ENCODE data around the gene ERV3-1.
A peak's percentile ranks its signal among the peaks of the same experiment; 100 is the strongest.
"Not testable (repeated sequence)": the region's sequence is repeated elsewhere in the genome, so short reads cannot be mapped to it uniquely, and the experiment has no call there.

The ERV3-1 gene, protein sequence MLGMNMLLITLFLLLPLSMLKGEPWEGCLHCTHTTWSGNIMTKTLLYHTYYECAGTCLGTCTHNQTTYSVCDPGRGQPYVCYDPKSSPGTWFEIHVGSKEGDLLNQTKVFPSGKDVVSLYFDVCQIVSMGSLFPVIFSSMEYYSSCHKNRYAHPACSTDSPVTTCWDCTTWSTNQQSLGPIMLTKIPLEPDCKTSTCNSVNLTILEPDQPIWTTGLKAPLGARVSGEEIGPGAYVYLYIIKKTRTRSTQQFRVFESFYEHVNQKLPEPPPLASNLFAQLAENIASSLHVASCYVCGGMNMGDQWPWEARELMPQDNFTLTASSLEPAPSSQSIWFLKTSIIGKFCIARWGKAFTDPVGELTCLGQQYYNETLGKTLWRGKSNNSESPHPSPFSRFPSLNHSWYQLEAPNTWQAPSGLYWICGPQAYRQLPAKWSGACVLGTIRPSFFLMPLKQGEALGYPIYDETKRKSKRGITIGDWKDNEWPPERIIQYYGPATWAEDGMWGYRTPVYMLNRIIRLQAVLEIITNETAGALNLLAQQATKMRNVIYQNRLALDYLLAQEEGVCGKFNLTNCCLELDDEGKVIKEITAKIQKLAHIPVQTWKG

DNA sequence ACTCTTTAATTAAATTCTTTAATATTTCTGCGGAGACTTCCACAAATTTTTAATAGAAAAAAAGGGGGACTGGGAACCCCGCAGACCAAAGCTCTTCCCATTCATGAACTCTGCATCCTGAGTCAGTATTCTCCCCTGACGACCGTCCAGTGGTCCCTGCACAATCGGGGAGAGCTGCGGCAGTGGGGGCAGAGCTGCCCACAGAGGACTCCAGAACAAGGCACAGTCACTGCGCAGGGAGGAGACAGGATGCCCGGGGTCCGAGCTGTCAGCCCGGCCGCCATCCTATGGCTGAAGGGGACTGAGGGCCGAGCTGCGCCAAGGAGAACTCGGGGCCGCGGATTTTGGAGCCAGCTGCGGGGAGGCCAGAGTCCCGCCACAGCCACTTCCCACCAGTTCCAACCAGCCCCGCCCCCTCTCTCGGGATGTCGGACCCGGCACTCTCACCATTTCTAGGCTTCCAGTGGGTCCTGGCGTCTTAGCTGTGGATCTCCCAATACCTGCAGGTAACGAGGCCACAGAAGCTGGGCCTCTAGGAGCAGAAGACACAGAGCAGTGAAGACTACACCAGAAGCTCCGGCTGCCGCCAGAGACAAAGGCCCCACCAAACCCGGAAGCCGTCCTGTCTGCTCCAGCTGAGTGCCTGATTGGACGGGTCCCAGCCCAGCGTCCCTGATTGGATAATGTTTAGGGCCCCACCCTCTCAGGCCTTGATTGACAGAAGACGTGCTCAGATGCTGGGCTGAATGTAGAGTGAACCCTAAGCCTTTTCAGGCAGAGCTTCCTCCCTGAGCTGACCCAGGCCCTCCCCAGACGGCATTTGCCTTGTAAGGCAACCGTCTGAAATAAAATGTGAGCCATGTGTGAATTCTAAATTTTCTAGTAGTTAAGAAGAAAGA is at the start of gene ERV3-1:
TSS of gene ERV3-1 (minus strand) at position 594 of the 899 bp plus-strand sequence. CDS start 13,661 bp downstream, outside the sequence.
- DNase-seq: peak; percentile 92

- DNase-seq: not testable (repeated sequence)
Measured at GRCh38 chr7:65055786-65056185, 49.3 kb upstream of the ERV3-1 start.

DNA sequence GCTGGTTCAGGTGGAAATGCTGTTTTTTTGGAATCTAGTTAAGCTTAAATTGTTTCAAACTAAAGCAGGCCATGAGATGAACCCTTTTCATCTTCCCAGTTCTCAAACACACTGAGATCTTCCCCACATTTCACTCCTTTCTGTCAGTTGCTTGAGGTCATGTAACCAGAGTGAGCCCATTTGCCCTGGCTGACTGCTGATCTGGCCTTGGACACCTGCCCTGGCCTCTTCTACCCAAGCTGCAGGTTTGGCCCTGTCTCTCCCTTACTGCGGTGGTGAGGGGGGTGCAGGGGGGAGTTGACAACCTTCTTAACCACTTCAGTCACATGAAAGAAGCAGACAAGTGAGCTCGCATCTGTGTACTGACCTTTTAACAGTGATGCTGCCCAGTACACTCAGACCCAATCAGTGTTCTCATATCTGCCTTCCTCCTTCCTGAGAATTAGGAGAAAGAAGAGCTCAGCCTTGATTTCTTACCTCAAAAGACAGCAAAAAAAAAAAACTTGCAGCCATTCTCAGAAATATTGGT is 48.0 kb upstream of the ERV3-1 start:
- not testable (repeated sequence) for DNase-seq

- not testable (repeated sequence) for DNase-seq
Measured at GRCh38 chr7:65051654-65052053, 45.2 kb upstream of the ERV3-1 start.

GRCh38 chr7:65051139-65051538 is 44.7 kb upstream of the ERV3-1 start:
- DNase-seq: not testable (repeated sequence)

DNA sequence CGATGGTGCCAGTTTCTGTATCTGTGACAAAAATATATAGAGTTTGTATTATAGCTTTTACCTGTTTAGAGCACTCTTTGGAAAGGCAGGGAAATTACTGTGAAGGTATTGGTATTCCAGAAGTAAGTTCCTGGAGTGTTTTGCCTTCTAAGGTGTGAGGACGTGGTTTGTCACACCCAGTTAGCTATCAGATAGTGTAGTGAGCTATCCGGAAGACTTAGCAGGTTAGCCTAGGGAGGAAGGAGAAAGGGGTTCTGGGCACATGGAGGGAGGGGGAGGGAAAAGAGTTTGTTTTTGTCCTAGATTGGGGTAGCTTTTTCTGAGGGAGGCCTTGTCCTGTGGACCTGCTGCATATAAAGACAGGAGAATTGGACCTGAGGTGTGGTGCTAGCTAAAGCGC is 39.8 kb upstream of the ERV3-1 start:
- not testable (repeated sequence) for DNase-seq

DNA sequence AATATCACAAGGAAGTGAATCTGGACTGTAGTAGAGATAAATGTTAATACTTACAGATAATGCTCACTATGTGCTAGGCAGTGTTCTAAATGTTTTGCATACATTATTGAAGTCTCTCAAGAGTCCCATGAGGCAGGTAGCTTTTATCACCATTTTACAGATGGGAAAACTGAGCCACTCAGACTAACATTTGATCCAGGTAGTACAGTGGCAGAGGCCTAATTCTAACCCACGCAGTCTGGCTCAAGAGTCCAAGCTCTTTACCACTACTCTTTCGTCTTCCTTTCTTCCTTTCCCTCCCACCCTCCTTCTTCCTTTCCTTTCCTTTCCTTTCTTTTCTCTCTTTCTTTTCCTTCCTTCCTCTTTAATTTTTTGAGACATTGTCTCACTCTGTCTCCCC is 39.1 kb upstream of the ERV3-1 start:
- DNase-seq: not testable (repeated sequence)

GRCh38 chr7:65038767-65039166 is 32.3 kb upstream of the ERV3-1 start:
- peak; percentile 20 for DNase-seq

GRCh38 chr7:65037740-65038688 is 31.5 kb upstream of the ERV3-1 start:
- DNase-seq: peak; percentile 92

- DNase-seq: not testable (repeated sequence)
Measured at GRCh38 chr7:65036526-65036925, 30.0 kb upstream of the ERV3-1 start.

DNA sequence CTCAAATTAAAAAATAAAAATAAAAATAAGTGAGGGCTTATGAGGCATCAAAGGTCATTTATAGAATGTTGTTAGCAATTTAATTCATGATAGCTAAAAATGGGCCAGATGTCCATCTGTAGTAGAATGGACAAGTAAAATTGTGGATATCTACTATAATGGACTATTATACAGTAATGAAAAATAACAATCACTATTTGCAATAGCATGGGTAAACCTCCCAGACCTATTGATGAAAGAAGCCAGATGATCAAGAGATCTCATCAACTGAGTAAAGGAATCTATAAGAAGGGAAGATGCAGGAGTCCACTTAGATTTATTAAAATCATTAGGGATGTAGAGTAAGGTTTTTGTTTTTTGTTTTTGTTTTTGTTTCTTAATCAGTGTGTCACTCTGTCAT is 29.0 kb upstream of the ERV3-1 start:
- DNase-seq: not testable (repeated sequence)

DNA sequence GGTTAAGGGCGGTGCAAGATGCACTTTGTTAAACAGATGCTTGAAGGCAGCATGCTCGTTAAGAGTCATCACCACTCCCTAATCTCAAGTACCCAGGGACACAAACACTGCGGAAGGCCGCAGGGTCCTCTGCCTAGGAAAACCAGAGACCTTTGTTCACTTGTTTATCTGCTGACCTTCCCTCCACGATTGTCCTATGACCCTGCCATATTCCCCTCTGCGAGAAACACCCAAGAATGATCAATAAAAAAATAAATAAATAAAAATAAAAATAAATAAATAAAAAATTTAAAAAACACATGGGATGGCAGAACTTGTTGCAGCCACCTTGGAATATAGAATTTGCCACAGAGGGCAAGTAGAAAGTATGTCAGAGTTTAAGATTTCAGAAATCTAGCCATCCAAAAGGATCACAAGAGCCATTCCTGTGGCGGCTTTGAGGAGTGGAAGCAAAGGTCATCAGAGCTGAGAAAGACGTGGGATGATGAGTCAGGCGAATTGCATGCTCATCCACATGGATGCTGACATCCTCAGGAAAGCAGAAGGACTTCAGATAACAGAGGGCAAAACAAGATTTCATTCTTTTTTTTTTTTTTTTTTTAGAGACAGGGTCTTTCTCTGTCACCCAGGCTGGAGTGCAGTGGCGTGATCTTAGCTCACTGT is 27.8 kb upstream of the ERV3-1 start:
- not testable (repeated sequence) for DNase-seq

- not testable (repeated sequence) for DNase-seq
Measured at GRCh38 chr7:65033391-65033790, 26.9 kb upstream of the ERV3-1 start.

GRCh38 chr7:65025023-65025422 is 18.5 kb upstream of the ERV3-1 start:
- DNase-seq: not testable (repeated sequence)

DNA sequence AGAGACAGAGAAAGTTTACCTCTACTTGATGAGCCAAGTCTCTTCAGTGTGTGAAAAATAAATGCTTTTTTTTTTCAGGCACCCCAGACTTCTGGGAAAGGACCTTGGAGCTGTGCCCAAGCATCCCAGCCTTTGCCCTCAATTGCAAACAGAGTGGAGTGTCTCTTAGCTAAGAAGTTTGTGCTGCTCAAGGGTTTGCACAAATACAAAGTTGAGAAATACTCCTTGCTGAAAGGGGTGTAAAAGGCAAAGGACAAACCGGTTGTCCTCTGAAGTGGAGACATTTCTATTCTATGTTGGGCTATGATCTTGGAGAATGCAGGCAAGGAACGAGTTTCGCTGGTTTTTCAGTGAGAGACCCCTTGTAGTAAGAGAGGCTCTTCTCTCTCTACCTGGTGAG is 14.5 kb upstream of the ERV3-1 start:
- DNase-seq: not testable (repeated sequence)

GRCh38 chr7:65009881-65010280 is 3.4 kb upstream of the ERV3-1 start:
- DNase-seq: not testable (repeated sequence)

- DNase-seq: not testable (repeated sequence)
Measured at GRCh38 chr7:65009394-65009793, 2.9 kb upstream of the ERV3-1 start.

DNA sequence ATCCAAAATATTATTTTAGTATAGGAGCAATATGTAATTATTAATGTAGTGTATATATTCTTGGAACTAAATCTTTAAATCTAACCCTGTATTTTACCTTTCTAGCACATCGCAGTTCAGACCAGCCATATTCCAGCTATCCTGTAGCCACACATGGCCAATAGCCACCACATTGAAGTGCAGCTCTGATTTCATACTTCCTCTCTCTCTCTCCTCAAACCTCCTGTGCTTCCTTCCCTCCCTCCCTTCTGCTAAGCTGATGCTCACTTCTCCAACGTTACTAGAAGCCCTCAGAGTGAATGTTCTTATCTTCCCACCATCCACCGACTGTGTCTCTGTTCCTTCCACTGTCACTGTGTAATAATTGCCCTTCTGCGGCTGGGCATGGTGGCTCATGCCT is 549 bp upstream of the ERV3-1 start:
- DNase-seq: not testable (repeated sequence)

DNA sequence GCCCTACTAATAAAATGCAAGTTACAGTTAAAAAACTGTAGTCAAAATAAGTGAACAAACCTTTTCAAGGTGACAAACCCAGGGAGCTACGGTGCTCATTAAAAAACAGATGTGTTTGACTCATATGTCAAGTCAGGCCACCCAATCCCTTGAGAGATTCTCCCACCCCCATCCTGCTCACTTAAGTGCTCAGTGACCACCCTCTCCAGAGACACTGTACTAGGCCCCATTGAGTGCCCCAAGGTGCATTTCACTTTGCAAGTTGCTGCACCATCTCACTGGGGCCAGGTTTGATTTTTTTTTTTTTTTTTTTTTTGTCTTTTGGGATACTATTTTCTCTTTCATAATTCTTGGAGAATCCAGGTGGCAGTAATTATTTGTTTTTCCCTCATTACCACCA is 1.9 kb downstream of the ERV3-1 start:
- DNase-seq: no peak

DNA sequence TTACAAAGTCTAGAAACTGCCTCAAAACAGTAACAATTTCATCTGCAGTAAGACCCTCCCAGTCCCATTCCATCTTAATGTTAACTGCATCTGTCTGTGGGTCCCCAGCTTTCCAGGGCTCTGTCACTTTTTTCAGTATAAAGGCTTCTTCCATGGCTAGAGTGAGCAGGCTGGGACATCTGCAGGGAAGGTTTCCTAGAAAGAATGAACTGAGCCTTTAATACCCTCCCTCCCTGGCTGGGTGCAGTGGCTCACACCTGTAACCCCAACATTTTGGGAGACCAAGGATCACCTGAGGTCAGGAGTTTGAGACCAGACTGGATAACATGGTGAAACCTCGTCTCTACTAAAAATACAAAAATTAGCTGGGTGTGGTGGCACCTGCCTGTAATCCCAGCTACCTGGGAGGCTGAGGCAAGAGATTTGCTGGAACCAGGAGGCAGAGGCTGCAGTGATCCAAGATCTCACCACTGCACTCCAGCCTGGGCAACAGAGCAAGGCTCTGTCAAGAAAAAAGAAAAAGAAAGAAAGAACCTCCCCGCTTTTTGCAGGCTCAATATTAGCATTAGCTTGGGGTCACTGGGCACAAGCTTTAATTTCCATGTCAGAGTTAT is 3.4 kb downstream of the ERV3-1 start:
- no peak for DNase-seq
